ENCODE measurements around the gene SIPA1L3. TPM values are rescaled to one million over a fixed set of nuclear protein-coding genes. Genes with fewer than 3 reads are reported as not detected.

The SIPA1L3 gene
- total and polyA plus RNA-seq, 2 experiments from 2014 or later, result 15.7 to 54.1 TPM

DNA sequence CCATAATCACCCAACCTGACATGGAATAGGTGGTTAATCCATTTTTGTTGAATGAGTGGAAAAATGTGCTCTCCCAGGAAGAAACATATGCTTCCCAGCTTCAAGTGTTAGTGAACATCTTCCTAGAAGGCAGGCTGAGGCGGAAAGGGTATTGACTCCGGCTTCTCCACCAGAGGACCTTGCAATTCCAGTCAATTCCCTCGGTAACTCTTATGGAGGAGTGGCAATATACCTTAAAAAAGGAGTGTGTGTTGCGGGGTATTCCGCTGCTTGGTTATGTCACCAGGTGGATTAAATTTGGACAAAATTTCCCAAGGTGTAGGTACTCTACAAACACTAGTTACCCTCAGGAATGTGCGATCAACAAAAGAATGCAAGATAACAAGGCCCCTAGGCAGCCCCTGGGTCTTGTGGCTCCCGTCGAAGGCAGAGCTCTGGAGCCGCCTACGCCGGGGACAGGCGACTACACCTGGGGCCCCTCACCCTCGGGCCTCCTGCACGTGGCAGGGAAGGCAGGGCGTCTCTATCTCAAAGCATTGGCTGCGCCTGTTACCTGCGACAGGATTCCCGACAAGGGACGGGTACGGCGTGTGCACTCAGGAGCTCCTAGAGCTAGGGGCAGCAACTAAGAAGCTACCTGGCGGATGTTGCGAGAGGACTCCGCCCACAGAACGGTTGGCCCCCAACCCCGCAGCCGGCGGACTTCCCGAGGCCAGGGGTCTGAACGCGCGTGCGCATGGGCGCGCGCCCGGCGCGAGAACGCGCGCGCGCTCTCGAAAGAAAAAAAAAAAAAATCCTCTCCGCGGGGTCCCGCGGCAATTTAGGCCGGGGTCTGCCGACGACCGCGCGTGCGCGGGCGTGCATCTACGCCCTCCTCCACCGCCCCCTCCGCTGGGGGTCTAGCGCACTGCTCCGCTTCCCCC is 801 bp upstream of the SIPA1L3 start, which contains the start of gene WDR87:
Gene WDR87 (minus strand): TSS at position 649 of the 923 bp plus-strand sequence. CDS start 8,355 bp downstream, outside the sequence.
- peak within 1 kb of the TSS; percentile 90 for H3K27ac ChIP-seq (ENCODE audit: low read depth)
- peak within 1 kb of the TSS; percentile 86 for H3K4me3 Mint-ChIP-seq
- peaks cover 13% of the 10 kb centered on the region; the same call in 1 of the 2 replicates for H3F3A ChIP-seq (replicated peaks; ENCODE audit: low read depth)
- H3K27me3 Mint-ChIP-seq (ENCODE audit: insufficient read depth, low read depth, poor library complexity), result no peaks in the 10 kb centered on the region
- H3K9me2 ChIP-seq (ENCODE audit: insufficient read depth), result no peaks in the 10 kb centered on the region
- no peaks in the 10 kb centered on the region for H3K36me3 ChIP-seq (ENCODE audit: insufficient read depth)
- H3K36me3 Mint-ChIP-seq (ENCODE audit: low read depth), result no peaks in the 10 kb centered on the region
- peak within 1 kb of the TSS; percentile 98 for H3K27ac Mint-ChIP-seq
- no peaks in the 10 kb centered on the region; the same call in 1 of the 2 replicates for H4K20me1 ChIP-seq (replicated peaks; ENCODE audit: insufficient read depth)
- peak within 1 kb of the TSS; percentile 92 for H3K4me3 ChIP-seq
- peaks cover 35% of the 10 kb centered on the region for H3K4me1 ChIP-seq (ENCODE audit: insufficient read depth)
- peaks cover 33% of the 10 kb centered on the region for H3K4me1 Mint-ChIP-seq
- no peaks in the 10 kb centered on the region for H3K27me3 ChIP-seq (ENCODE audit: insufficient read depth)
- H3K9me3 Mint-ChIP-seq, result no peaks in the 10 kb centered on the region; the same call in 2 of the 3 replicates
- no peak for TF ChIP-seq JUNB (IDR thresholded peaks at IDR 0.05; ENCODE audit: unreplicated experiment)
- TF ChIP-seq, protein P1, sequence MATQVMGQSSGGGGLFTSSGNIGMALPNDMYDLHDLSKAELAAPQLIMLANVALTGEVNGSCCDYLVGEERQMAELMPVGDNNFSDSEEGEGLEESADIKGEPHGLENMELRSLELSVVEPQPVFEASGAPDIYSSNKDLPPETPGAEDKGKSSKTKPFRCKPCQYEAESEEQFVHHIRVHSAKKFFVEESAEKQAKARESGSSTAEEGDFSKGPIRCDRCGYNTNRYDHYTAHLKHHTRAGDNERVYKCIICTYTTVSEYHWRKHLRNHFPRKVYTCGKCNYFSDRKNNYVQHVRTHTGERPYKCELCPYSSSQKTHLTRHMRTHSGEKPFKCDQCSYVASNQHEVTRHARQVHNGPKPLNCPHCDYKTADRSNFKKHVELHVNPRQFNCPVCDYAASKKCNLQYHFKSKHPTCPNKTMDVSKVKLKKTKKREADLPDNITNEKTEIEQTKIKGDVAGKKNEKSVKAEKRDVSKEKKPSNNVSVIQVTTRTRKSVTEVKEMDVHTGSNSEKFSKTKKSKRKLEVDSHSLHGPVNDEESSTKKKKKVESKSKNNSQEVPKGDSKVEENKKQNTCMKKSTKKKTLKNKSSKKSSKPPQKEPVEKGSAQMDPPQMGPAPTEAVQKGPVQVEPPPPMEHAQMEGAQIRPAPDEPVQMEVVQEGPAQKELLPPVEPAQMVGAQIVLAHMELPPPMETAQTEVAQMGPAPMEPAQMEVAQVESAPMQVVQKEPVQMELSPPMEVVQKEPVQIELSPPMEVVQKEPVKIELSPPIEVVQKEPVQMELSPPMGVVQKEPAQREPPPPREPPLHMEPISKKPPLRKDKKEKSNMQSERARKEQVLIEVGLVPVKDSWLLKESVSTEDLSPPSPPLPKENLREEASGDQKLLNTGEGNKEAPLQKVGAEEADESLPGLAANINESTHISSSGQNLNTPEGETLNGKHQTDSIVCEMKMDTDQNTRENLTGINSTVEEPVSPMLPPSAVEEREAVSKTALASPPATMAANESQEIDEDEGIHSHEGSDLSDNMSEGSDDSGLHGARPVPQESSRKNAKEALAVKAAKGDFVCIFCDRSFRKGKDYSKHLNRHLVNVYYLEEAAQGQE (IDR thresholded peaks at IDR 0.05; ENCODE audit: unreplicated experiment), result no peak
- TF ChIP-seq, protein P2, sequence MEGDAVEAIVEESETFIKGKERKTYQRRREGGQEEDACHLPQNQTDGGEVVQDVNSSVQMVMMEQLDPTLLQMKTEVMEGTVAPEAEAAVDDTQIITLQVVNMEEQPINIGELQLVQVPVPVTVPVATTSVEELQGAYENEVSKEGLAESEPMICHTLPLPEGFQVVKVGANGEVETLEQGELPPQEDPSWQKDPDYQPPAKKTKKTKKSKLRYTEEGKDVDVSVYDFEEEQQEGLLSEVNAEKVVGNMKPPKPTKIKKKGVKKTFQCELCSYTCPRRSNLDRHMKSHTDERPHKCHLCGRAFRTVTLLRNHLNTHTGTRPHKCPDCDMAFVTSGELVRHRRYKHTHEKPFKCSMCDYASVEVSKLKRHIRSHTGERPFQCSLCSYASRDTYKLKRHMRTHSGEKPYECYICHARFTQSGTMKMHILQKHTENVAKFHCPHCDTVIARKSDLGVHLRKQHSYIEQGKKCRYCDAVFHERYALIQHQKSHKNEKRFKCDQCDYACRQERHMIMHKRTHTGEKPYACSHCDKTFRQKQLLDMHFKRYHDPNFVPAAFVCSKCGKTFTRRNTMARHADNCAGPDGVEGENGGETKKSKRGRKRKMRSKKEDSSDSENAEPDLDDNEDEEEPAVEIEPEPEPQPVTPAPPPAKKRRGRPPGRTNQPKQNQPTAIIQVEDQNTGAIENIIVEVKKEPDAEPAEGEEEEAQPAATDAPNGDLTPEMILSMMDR (conservative IDR thresholded peaks at IDR 0.05; ENCODE audit: low read depth in 2 of 2), result peak in 1 of 2 experiments; percentile 31; a peak in 2 of 4 replicates
- no peak for TF ChIP-seq NANOG (IDR thresholded peaks at IDR 0.05; ENCODE audit: borderline replicate concordance)
- TF ChIP-seq, protein P3, sequence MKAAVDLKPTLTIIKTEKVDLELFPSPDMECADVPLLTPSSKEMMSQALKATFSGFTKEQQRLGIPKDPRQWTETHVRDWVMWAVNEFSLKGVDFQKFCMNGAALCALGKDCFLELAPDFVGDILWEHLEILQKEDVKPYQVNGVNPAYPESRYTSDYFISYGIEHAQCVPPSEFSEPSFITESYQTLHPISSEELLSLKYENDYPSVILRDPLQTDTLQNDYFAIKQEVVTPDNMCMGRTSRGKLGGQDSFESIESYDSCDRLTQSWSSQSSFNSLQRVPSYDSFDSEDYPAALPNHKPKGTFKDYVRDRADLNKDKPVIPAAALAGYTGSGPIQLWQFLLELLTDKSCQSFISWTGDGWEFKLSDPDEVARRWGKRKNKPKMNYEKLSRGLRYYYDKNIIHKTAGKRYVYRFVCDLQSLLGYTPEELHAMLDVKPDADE (IDR thresholded peaks at IDR 0.05), result 0 out of 2 replicates have a peak, but pooled peaks have one; percentile 32
- TF ChIP-seq POLR2AphosphoS5 (IDR thresholded peaks at IDR 0.05; ENCODE audit: low read depth), result peak; percentile 78; the same call in 1 of the 2 replicates
- no peak for TF ChIP-seq EZH2phosphoT487 (IDR thresholded peaks at IDR 0.05; ENCODE audit: unreplicated experiment)
- 0 out of 2 replicates have a peak, but pooled peaks have one; percentile 26 for TF ChIP-seq ZNF331 (CRISPR knock-in tag; IDR thresholded peaks at IDR 0.05; ENCODE audit: low read depth)
- TF ChIP-seq STAT1 (IDR thresholded peaks at IDR 0.05; ENCODE audit: unreplicated experiment), result no peak
- no peak for TF ChIP-seq CREB1 (CRISPR knock-in tag; IDR thresholded peaks at IDR 0.05; ENCODE audit: low read depth)
- no peak for TF ChIP-seq EZH2 (IDR thresholded peaks at IDR 0.05; ENCODE audit: low read depth, unreplicated experiment)
- TF ChIP-seq ZNF114 (CRISPR knock-in tag; IDR thresholded peaks at IDR 0.05), result 0 out of 2 replicates have a peak, but pooled peaks have one; percentile 32
- TF ChIP-seq, protein P4, sequence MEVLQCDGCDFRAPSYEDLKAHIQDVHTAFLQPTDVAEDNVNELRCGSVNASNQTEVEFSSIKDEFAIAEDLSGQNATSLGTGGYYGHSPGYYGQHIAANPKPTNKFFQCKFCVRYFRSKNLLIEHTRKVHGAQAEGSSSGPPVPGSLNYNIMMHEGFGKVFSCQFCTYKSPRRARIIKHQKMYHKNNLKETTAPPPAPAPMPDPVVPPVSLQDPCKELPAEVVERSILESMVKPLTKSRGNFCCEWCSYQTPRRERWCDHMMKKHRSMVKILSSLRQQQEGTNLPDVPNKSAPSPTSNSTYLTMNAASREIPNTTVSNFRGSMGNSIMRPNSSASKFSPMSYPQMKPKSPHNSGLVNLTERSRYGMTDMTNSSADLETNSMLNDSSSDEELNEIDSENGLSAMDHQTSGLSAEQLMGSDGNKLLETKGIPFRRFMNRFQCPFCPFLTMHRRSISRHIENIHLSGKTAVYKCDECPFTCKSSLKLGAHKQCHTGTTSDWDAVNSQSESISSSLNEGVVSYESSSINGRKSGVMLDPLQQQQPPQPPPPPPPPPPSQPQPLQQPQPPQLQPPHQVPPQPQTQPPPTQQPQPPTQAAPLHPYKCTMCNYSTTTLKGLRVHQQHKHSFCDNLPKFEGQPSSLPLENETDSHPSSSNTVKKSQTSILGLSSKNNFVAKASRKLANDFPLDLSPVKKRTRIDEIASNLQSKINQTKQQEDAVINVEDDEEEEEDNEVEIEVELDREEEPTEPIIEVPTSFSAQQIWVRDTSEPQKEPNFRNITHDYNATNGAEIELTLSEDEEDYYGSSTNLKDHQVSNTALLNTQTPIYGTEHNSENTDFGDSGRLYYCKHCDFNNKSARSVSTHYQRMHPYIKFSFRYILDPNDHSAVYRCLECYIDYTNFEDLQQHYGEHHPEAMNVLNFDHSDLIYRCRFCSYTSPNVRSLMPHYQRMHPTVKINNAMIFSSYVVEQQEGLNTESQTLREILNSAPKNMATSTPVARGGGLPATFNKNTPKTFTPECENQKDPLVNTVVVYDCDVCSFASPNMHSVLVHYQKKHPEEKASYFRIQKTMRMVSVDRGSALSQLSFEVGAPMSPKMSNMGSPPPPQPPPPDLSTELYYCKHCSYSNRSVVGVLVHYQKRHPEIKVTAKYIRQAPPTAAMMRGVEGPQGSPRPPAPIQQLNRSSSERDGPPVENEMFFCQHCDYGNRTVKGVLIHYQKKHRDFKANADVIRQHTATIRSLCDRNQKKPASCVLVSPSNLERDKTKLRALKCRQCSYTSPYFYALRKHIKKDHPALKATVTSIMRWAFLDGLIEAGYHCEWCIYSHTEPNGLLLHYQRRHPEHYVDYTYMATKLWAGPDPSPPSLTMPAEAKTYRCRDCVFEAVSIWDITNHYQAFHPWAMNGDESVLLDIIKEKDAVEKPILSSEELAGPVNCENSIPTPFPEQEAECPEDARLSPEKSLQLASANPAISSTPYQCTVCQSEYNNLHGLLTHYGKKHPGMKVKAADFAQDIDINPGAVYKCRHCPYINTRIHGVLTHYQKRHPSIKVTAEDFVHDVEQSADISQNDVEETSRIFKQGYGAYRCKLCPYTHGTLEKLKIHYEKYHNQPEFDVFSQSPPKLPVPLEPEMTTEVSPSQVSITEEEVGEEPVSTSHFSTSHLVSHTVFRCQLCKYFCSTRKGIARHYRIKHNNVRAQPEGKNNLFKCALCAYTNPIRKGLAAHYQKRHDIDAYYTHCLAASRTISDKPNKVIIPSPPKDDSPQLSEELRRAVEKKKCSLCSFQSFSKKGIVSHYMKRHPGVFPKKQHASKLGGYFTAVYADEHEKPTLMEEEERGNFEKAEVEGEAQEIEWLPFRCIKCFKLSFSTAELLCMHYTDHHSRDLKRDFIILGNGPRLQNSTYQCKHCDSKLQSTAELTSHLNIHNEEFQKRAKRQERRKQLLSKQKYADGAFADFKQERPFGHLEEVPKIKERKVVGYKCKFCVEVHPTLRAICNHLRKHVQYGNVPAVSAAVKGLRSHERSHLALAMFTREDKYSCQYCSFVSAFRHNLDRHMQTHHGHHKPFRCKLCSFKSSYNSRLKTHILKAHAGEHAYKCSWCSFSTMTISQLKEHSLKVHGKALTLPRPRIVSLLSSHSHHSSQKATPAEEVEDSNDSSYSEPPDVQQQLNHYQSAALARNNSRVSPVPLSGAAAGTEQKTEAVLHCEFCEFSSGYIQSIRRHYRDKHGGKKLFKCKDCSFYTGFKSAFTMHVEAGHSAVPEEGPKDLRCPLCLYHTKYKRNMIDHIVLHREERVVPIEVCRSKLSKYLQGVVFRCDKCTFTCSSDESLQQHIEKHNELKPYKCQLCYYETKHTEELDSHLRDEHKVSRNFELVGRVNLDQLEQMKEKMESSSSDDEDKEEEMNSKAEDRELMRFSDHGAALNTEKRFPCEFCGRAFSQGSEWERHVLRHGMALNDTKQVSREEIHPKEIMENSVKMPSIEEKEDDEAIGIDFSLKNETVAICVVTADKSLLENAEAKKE (CRISPR knock-in tag; IDR thresholded peaks at IDR 0.05), result no peak
- peaks cover 38% of the 10 kb centered on the region for H3K79me2 ChIP-seq (replicated peaks; ENCODE audit: insufficient read depth)
- H2AFZ ChIP-seq, result peak within 1 kb of the TSS; percentile 86
- DNase-seq (ENCODE audit: low spot score) (peak; percentile 94), ATAC-seq (peak; percentile 76)
- peak within 1 kb of the TSS; percentile 78 for H3K4me2 ChIP-seq

Measured in GM23338 (cell line).